Mammary epithelial cell (primary cell): ENCODE data around the gene NTN1.

Experiments
- CTCF ChIP-seq, 2 donors: IDR thresholded peaks in 1 of 2; conservative IDR thresholded peaks in 1 of 2; 2 replicates each; pipeline ENCODE4 v1.5.1; 2011 to 2012; ENCODE audit warnings: inconsistent platforms in 2 of 2, low read length in 2 of 2, mild to moderate bottlenecking in 2 of 2, control low read depth in 1 of 2, low read depth in 1 of 2; ENCODE audit not compliant: insufficient read depth in 1 of 2; ENCODE audit errors: extremely low read depth in 1 of 2
- EZH2 ChIP-seq: IDR thresholded peaks from 2 replicates; pipeline ENCODE4 v1.6.1; 2012; ENCODE audit warnings: low read length, inconsistent platforms, borderline replicate concordance

- TF ChIP-seq CTCF (conservative IDR thresholded peaks at IDR 0.05 in 1 of 2, IDR thresholded peaks at IDR 0.05 in 1 of 2; ENCODE audit: extremely low read depth in 1 of 2, insufficient read depth in 1 of 2, low read depth in 1 of 2, low read length in 2 of 2) = no peak
- TF ChIP-seq EZH2 = no peak
These were observed 77.0 kb downstream of the NTN1 start for GRCh38 chr17:9098242-9098825.
